Panc1 (cell line): Measurements from ENCODE around the gene CNGB1. TPM values are rescaled to one million over a fixed set of nuclear protein-coding genes. Genes with fewer than 3 reads are reported as not detected.

ENCODE experiments used
- ATAC-seq: fragments of 200-7000 bp; cut with Tn5 transposase; 2 replicates; pipeline ENCODE4 v1.9.1; 2020; ENCODE audit warnings: mild to moderate bottlenecking, moderate library complexity
- BruUV-seq: library from RNA; stranded (reverse); fragments of 400-500 nt; replicated peaks from 2 replicates; lab custom pipeline; 2021; lab: Mats Ljungman, UMichigan
- CTCF ChIA-PET: fragments of 300-600 bp; sonication (Branson Sonifier 250); formaldehyde crosslinking; loops from one replicate; lab custom pipeline; 2022; ENCODE audit warnings: antibody characterized with exemption; lab: Charles Lee
- POLR2A ChIA-PET: fragments of 300-600 bp; sonication (Branson Sonifier 250); formaldehyde crosslinking; loops from one replicate; lab custom pipeline; 2022; ENCODE audit warnings: antibody characterized with exemption; lab: Charles Lee
- DNase-seq: peaks from one replicate; pipeline ENCODE4 v3.0.0-alpha.2; 2010; ENCODE audit warnings: low read depth, low spot score
- H3K27ac ChIP-seq: 2 replicates; pipeline ENCODE4 v1.5.1; 2011; ENCODE audit warnings: mild to moderate bottlenecking, low read length, inconsistent platforms
- H3K27me3 ChIP-seq: fragments of 200-500 bp; sonication (Bioruptor generic); 2 replicates; pipeline ENCODE4 v1.6.0; 2014; ENCODE audit warnings: low read length, inconsistent platforms; ENCODE audit not compliant: control insufficient read depth, insufficient read depth
- H3K36me3 ChIP-seq: fragments of 200-500 bp; sonication (Bioruptor generic); 2 replicates; pipeline ENCODE4 v1.5.1; 2014; ENCODE audit warnings: inconsistent platforms, mild to moderate bottlenecking, low read length, moderate library complexity; ENCODE audit not compliant: control insufficient read depth, insufficient read depth
- H3K4me1 ChIP-seq: 2 replicates; pipeline ENCODE4 v1.5.1; 2011; ENCODE audit warnings: inconsistent platforms, mild to moderate bottlenecking, low read length, moderate library complexity; ENCODE audit not compliant: control insufficient read depth, insufficient read depth
- H3K4me3 ChIP-seq, 2 experiments: 2 replicates each; pipeline ENCODE4 v1.5.1; 2011 to 2012; ENCODE audit warnings: low read depth in 2 of 2, low read length in 2 of 2, mild to moderate bottlenecking in 2 of 2, inconsistent platforms in 1 of 2, moderate library complexity in 1 of 2
- H3K9me3 ChIP-seq: fragments of 200-500 bp; sonication (Bioruptor generic); 2 replicates; pipeline ENCODE4 v1.5.1; 2014; ENCODE audit warnings: low read depth, mild to moderate bottlenecking, inconsistent platforms, low read length, moderate library complexity; ENCODE audit not compliant: control insufficient read depth, insufficient read depth
- CTCF ChIP-seq: fragments of 450-650 bp; IDR thresholded peaks from 2 replicates; pipeline ENCODE4 v1.5.1; 2017; ENCODE audit warnings: mild to moderate bottlenecking
- POLR2AphosphoS5 ChIP-seq: IDR thresholded peaks from 2 replicates; pipeline ENCODE4 v1.6.1; 2012; ENCODE audit warnings: mild to moderate bottlenecking, low read depth, low read length, moderate library complexity
- SIN3A ChIP-seq: IDR thresholded peaks from 2 replicates; pipeline ENCODE4 v1.6.1; 2012; ENCODE audit warnings: low read depth, mild to moderate bottlenecking, low read length, moderate library complexity, borderline replicate concordance; ENCODE audit not compliant: insufficient read depth
- TCF7L2 ChIP-seq: IDR thresholded peaks from 2 replicates; pipeline ENCODE4 v1.6.1; 2011; ENCODE audit warnings: mild to moderate bottlenecking, low read depth, low read length, inconsistent platforms
- in situ Hi-C: cut with HindIII; loops from 2 replicates; pipeline ENCODE4 v1.10.0; 2016; ENCODE audit warnings: low sequenced_read_pairs, low pct_unique_long_range_greater_than_20kb
- intact Hi-C: fragments of 100-400 bp; cut with micrococcal nuclease; formaldehyde crosslinking; loops from one replicate; pipeline ENCODE4 v1.10.0; 2022; ENCODE audit not compliant: unreplicated experiment
- total RNA-seq: library from RNA; stranded (reverse); gene quantifications from one replicate; pipeline ENCODE4 v1.2.1, GENCODE V29; 2021; ENCODE audit not compliant: unreplicated experiment
- TF ChIP-seq, protein P1 (sequence below), 2 experiments: IDR thresholded peaks; 2 replicates each; pipeline ENCODE4 v1.6.1; 2011 to 2012; ENCODE audit warnings: low read depth in 2 of 2, control low read depth in 1 of 2, low read length in 1 of 2, mild to moderate bottlenecking in 1 of 2, moderate library complexity in 1 of 2; ENCODE audit not compliant: insufficient read depth in 1 of 2

Gene CNGB1
- total RNA-seq, 1 experiment from 2014 or later, result not detected

DNA sequence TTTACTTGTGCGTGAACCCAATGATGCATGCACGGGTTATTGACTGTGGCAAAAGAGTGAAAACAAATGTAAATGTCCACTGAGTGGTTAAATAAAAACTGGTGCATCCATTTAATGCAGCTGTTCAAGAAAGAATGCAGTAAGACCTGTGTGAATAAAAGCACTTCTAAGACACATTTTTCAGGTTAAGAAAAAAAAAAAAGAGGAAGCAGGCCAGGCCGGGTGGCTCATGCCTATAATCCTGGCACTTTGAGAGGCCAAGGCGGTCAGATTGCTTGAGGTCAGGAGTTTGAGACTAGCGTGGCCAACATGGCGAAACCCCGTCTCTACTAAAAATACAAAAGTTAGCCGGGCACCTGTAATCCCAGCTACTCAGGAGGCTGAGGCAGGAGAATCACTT is 11.8 kb downstream of the CNGB1 start:
- no peak for DNase-seq
- Histone ChIP-seq H3K27me3 (no peaks in the 10 kb centered on the region), H3K27ac (no peak overlapping the region), H3K36me3 (no peaks in the 10 kb centered on the region), H3K4me1 (no peaks in the 10 kb centered on the region), H3K4me3 (no peak overlapping the region), H3K9me3 (no peaks in the 10 kb centered on the region)
- TF ChIP-seq TCF7L2, result no peak
- TF ChIP-seq POLR2AphosphoS5, result no peak
- no peak for TF ChIP-seq SIN3A
- no peak for TF ChIP-seq CTCF
- TF ChIP-seq, protein P1, sequence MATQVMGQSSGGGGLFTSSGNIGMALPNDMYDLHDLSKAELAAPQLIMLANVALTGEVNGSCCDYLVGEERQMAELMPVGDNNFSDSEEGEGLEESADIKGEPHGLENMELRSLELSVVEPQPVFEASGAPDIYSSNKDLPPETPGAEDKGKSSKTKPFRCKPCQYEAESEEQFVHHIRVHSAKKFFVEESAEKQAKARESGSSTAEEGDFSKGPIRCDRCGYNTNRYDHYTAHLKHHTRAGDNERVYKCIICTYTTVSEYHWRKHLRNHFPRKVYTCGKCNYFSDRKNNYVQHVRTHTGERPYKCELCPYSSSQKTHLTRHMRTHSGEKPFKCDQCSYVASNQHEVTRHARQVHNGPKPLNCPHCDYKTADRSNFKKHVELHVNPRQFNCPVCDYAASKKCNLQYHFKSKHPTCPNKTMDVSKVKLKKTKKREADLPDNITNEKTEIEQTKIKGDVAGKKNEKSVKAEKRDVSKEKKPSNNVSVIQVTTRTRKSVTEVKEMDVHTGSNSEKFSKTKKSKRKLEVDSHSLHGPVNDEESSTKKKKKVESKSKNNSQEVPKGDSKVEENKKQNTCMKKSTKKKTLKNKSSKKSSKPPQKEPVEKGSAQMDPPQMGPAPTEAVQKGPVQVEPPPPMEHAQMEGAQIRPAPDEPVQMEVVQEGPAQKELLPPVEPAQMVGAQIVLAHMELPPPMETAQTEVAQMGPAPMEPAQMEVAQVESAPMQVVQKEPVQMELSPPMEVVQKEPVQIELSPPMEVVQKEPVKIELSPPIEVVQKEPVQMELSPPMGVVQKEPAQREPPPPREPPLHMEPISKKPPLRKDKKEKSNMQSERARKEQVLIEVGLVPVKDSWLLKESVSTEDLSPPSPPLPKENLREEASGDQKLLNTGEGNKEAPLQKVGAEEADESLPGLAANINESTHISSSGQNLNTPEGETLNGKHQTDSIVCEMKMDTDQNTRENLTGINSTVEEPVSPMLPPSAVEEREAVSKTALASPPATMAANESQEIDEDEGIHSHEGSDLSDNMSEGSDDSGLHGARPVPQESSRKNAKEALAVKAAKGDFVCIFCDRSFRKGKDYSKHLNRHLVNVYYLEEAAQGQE (IDR thresholded peaks at IDR 0.05; ENCODE audit: insufficient read depth in 1 of 2, low read depth in 2 of 2, low read length in 1 of 2), result no peak
- CTCF ChIA-PET, result no interaction called here
- POLR2A ChIA-PET, result no interaction called here
- no TSS peak for BruUV-seq
- intact Hi-C loops, result no loop called here
- in situ Hi-C loops, result no loop called here
- ATAC-seq, result no peak

GRCh38 chr16:57958544-57958943 is 12.4 kb downstream of the CNGB1 start:
- CTCF ChIA-PET, result no interaction called here
- no peak for DNase-seq

More at GRCh38 chr16:57958544-57958943, 12.4 kb downstream of the CNGB1 start:
- Histone ChIP-seq H3K4me1 (no peaks in the 10 kb centered on the region), H3K27ac (no peak overlapping the region), H3K36me3 (no peaks in the 10 kb centered on the region), H3K9me3 (no peaks in the 10 kb centered on the region), H3K27me3 (no peaks in the 10 kb centered on the region), H3K4me3 (no peak overlapping the region)
- no peak for TF ChIP-seq CTCF
- no peak for TF ChIP-seq POLR2AphosphoS5
- no peak for TF ChIP-seq TCF7L2
- no peak for TF ChIP-seq SIN3A
- TF ChIP-seq, protein P1 (IDR thresholded peaks at IDR 0.05; ENCODE audit: insufficient read depth in 1 of 2, low read depth in 2 of 2, low read length in 1 of 2), result no peak
- intact Hi-C loops, result no loop called here
- POLR2A ChIA-PET, result no interaction called here
- in situ Hi-C loops, result no loop called here
- BruUV-seq, result no TSS peak
- no peak for ATAC-seq
